A673 (cell line): Measurements from ENCODE around the gene MIEF2.

Source experiments
- CTCF ChIP-seq: fragments of 300-800, 200-600 bp; sonication (generic); conservative IDR thresholded peaks from 2 replicates; pipeline ENCODE4 v1.5.1; 2017; ENCODE audit warnings: low read depth, mild to moderate bottlenecking, antibody characterized with exemption, low read length, moderate library complexity, mixed read lengths
- EZH2 ChIP-seq: fragments of 200-600 bp; sonication (generic); IDR thresholded peaks from 2 replicates; pipeline ENCODE4 v1.6.1; 2017; ENCODE audit warnings: borderline replicate concordance, low read depth, mild to moderate bottlenecking, mixed read lengths, antibody characterized with exemption, low read length; ENCODE audit not compliant: poor library complexity, severe bottlenecking

- TF ChIP-seq CTCF (no peak), EZH2 (no peak)
These were observed 46.7 kb upstream of the MIEF2 start for GRCh38 chr17:18213666-18214270.
